ENCODE data around the gene PLD1. TPM values are rescaled to one million over a fixed set of nuclear protein-coding genes. Genes with fewer than 3 reads are reported as not detected.
A peak's percentile ranks its signal among the peaks of the same experiment; 100 is the strongest.

The PLD1 gene
- total RNA-seq, 1 donor from 2014 or later = 8.8 TPM

DNA sequence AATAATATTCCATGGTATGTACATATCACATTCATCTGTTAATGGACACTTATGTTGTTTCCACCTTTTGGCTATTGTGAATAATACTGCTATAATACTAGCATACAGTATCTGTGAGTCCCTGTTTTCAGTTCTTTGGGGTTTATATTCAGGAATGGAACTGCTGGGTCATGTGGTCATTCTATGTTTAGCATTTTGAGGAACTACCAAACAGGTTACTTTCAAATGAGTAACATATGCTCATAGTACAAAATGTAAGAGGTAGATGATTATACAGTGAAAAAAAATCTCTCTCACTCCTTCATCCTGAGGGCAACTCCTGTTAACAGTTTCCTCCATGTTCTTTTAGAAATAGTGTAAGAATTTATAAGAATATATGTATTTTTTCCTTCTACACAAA, 162.2 kb downstream of the PLD1 start:
- H3K27ac ChIP-seq = no peak overlapping the region
- TF ChIP-seq, protein P1, sequence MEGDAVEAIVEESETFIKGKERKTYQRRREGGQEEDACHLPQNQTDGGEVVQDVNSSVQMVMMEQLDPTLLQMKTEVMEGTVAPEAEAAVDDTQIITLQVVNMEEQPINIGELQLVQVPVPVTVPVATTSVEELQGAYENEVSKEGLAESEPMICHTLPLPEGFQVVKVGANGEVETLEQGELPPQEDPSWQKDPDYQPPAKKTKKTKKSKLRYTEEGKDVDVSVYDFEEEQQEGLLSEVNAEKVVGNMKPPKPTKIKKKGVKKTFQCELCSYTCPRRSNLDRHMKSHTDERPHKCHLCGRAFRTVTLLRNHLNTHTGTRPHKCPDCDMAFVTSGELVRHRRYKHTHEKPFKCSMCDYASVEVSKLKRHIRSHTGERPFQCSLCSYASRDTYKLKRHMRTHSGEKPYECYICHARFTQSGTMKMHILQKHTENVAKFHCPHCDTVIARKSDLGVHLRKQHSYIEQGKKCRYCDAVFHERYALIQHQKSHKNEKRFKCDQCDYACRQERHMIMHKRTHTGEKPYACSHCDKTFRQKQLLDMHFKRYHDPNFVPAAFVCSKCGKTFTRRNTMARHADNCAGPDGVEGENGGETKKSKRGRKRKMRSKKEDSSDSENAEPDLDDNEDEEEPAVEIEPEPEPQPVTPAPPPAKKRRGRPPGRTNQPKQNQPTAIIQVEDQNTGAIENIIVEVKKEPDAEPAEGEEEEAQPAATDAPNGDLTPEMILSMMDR (IDR thresholded peaks at IDR 0.05) = no peak
- H3K9me3 ChIP-seq = no peaks in the 10 kb centered on the region
- H3K4me1 ChIP-seq = peaks cover 0 to 2% of the 10 kb centered on the region in 2 donors
- no peak for DNase-seq (ENCODE audit: low spot score in 2 of 2)
- no peaks in the 10 kb centered on the region for H3K36me3 ChIP-seq
- H3K4me3 ChIP-seq = no peak overlapping the region
- intact Hi-C loops (cut with DNase I) = loop anchor here (5.0 kb wide), 2 partner anchors 184 to 389 kb away; partner anchors contain the start of gene FNDC3B
- no peaks in the 10 kb centered on the region for H3K27me3 ChIP-seq

DNA sequence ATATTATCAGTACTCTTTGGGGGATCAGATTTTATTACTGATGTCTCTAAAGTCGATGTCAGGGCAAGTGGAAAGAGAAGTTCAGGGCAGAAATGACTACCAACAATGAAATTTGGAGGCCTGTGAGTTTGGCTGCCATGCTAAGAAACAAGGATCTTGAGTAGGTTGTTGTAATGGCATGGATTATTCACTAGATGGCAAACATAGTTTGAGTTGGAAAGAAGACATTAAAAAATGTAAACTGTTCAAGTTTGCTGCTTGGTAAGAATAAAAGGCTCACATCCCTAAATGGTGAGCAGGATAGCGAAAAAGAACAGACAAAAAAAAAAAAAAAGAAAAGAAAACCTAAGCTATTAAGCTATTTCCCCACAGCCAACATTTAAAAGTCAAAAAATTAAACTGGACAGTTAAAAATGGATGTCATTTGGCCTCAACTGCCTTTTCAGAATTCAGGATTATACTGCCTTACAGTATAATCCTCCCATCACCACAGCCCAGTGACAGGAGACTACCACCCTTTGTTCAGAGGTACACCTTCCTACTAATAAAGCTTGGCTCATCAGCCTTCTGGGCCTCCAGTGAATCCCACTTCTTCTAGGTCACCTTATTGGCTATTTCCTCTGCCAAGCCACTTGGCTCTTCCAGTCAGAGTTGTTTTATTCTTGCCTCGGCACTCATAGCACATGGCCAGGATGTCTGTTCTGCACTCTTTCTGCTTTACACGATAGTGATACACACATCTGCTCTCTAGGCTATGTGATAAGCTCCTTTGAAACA, 163.7 kb downstream of the PLD1 start:
- Histone ChIP-seq H3K27me3 (no peaks in the 10 kb centered on the region), H3K36me3 (peaks cover 0 to 4% of the 10 kb centered on the region in 2 donors), H3K4me3 (no peak overlapping the region), H3K9me3 (no peaks in the 10 kb centered on the region), H3K27ac (peak overlapping the region; percentile 8 to 49), H3K4me1 (no peaks in the 10 kb centered on the region)
- intact Hi-C loops (cut with DNase I) = loop anchor here (1.0 to 5.0 kb wide), 3 partner anchors 126 to 391 kb away; partner anchors contain the start of gene FNDC3B
- DNase-seq (ENCODE audit: low spot score in 2 of 2) = no peak
- TF ChIP-seq, protein P1 (IDR thresholded peaks at IDR 0.05) = peak; percentile 55 to 78 (median 73)

DNA sequence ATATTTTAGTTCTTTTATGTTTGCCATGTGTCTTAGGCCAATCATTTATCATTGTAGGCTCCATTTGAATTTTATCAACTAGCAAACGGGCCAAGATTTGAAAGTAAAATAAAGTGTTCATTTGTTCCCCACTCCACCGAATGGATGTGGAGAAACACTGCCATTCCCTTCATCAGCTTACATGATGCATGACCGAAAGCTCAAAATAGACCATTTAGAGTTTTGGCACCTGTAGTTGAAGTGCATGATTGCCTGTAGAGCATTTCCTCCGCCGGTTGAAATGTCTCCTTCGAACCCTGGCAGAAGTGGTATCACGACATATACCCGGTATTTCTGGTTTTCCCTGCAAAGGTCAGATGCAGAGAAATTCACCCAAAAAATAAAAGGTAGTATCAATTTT, 165.6 kb downstream of the PLD1 start:
- no peak overlapping the region for H3K27ac ChIP-seq
- DNase-seq (ENCODE audit: low spot score in 2 of 2) = no peak
- no peaks in the 10 kb centered on the region for H3K27me3 ChIP-seq
- intact Hi-C loops (cut with DNase I) = loop anchor here (5.0 kb wide), 3 partner anchors 188 to 833 kb away; partner anchors contain the start of gene FNDC3B
- H3K36me3 ChIP-seq = peaks cover 0 to 4% of the 10 kb centered on the region in 2 donors
- no peak overlapping the region for H3K4me3 ChIP-seq
- no peaks in the 10 kb centered on the region for H3K4me1 ChIP-seq
- no peaks in the 10 kb centered on the region for H3K9me3 ChIP-seq
- TF ChIP-seq, protein P1 (IDR thresholded peaks at IDR 0.05) = no peak

DNA sequence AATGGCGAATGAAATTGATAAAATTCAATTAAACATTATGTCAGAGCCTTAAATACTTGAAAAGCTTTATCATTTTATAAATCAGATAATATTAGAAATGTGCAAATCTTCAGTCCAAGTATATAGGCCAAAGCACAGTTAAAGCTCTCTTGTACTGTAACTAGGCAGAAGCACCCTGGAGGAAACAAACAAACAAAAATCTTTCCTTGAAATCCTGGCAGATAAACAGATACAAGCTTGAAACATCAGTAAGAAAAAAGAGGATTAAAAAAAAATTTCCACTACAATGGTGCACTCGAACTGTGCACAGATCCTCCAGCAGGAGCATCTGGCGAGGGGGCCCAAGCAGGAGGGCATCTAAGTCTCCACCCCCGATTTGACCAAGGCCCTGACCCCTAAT, 166.6 kb downstream of the PLD1 start:
- DNase-seq (ENCODE audit: low spot score in 2 of 2) = no peak
- Histone ChIP-seq H3K27me3 (no peaks in the 10 kb centered on the region), H3K27ac (no peak overlapping the region), H3K4me3 (no peak overlapping the region), H3K4me1 (no peaks in the 10 kb centered on the region), H3K9me3 (no peaks in the 10 kb centered on the region), H3K36me3 (peaks cover 0 to 4% of the 10 kb centered on the region in 2 donors)
- intact Hi-C loops (cut with DNase I) = loop anchor here (5.0 kb wide), 1 partner anchor 834 kb away; no protein-coding TSS in a partner anchor
- TF ChIP-seq, protein P1 (IDR thresholded peaks at IDR 0.05) = no peak

DNA sequence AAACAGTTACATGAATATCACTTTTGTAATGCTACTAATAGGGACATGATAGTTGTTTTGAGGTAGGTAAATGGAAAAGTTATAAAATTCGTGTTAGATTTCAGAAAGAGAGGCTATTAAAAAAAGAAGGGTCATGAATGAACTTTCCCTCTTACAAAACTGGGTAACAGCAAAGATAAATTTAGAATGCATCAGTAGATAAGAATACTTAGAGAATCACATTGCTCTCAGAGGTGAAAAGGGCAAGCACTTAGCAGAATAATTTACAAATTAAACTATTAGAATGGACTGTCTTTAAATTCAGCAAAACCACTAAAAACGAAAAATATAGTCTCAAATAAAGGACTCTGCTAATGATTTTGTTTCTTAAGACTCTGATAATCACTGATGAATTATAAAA, 167.2 kb downstream of the PLD1 start:
- TF ChIP-seq, protein P1 (IDR thresholded peaks at IDR 0.05) = no peak
- Histone ChIP-seq H3K27me3 (no peaks in the 10 kb centered on the region), H3K36me3 (peaks cover 3 to 4% of the 10 kb centered on the region in 2 donors), H3K4me1 (no peaks in the 10 kb centered on the region), H3K9me3 (no peaks in the 10 kb centered on the region), H3K4me3 (no peak overlapping the region), H3K27ac (no peak overlapping the region)
- no peak for DNase-seq (ENCODE audit: low spot score in 2 of 2)
- intact Hi-C loops (cut with DNase I) = loop anchor here (5.0 kb wide), 1 partner anchor 834 kb away; no protein-coding TSS in a partner anchor
